Right cardiac atrium (tissue), 5 donors: ENCODE results near the gene SULT1A2. TPM values are rescaled to one million over a fixed set of nuclear protein-coding genes. Genes with fewer than 3 reads are reported as not detected.
"Not testable (repeated sequence)": the region's sequence is repeated elsewhere in the genome, so short reads cannot be mapped to it uniquely, and the experiment has no call there.

Experiments
- ATAC-seq, 2 donors: fragments of 200-7000 bp; cut with Tn5 transposase; one replicate each; pipeline versions ENCODE4 v1.8.0 to v1.9.1; 2020; ENCODE audit warnings: moderate library complexity in 2 of 2, mild to moderate bottlenecking in 1 of 2
- DNase-seq, 3 donors: peaks; one replicate each; pipeline ENCODE4 v3.0.0-alpha.2; 2020
- H3K27ac ChIP-seq: one replicate; pipeline ENCODE4 v1.5.1; 2013; ENCODE audit warnings: mild to moderate bottlenecking, low read length, control low read depth, moderate library complexity
- H3K27me3 ChIP-seq: one replicate; pipeline ENCODE4 v1.6.1; 2013; ENCODE audit not compliant: control insufficient read depth, insufficient read depth
- H3K4me1 ChIP-seq: one replicate; pipeline ENCODE4 v1.6.1; 2013; ENCODE audit warnings: low read length; ENCODE audit not compliant: control insufficient read depth, insufficient read depth
- H3K4me3 ChIP-seq: one replicate; pipeline ENCODE4 v1.5.1; 2013; ENCODE audit warnings: low read length, control low read depth
- H3K9me3 ChIP-seq: one replicate; pipeline ENCODE4 v1.6.1; 2013; ENCODE audit warnings: low read length; ENCODE audit not compliant: control insufficient read depth
- WGBS: extraction: QIAGEN DNeasy Blood & Tissue Kit; methylation state at CpG from one replicate; pipeline ENCODE4 v1.1.7; 2013; 5-methylcytosine and 5-hydroxymethylcytosine counted together
- intact Hi-C, 4 donors: fragments of 100-400 bp; cut with DNase I; formaldehyde crosslinking; loops; one replicate each; pipeline versions ENCODE4 v1.11.0 to v1.14.0; 2022 to 2023
- long read RNA-seq, 4 donors: library from polyadenylated mRNA; unstranded; transcript quantifications; one replicate each; pipeline ENCODE4 v2.0.0, GENCODE V29; 2020 to 2021
- polyA plus RNA-seq: library from polyadenylated mRNA; stranded (reverse); fragments of 200-250 nt; gene quantifications from one replicate; pipeline ENCODE4 v1.2.3, GENCODE V29; 2013
- total RNA-seq, 4 donors: library from RNA; stranded (reverse); fragmentation: NEBNext Ultra II Directional; extraction: Animal tissue kit (Norgen Biotek cat#: 25700); gene quantifications; one replicate each; pipeline ENCODE4 v1.2.1, GENCODE V29; 2021
- donor health status: healthy with polysubstance abuse.
- donor health status: DM: no; HTN: yes; CAD: no.
- donor health status: DM: no; HTN: no; CAD: no.
- donor health status: DM: no; HTN: yes; CAD: no; lungs with severe emphysema.
- donor health status: DM: yes; HTN: yes; CAD: no.

SULT1A2 gene
- 1 to 10 TPM; 2.1 to 3.8 (median 3.0) TPM for total RNA-seq
- 2.1 TPM for polyA plus RNA-seq
- long read RNA-seq, donor 1 = 0 reads
- long read RNA-seq, donor 2, partial matches to known transcripts = 1 of 2 reads
- long read RNA-seq, donor 2, other reads (novel, unspliced or antisense) = 1 of 2 reads
- long read RNA-seq, donor 3 = 0 reads
- long read RNA-seq, donor 4, partial matches to known transcripts = 0 of 2 reads
- long read RNA-seq, donor 4, other reads (novel, unspliced or antisense) = 2 of 2 reads

DNA sequence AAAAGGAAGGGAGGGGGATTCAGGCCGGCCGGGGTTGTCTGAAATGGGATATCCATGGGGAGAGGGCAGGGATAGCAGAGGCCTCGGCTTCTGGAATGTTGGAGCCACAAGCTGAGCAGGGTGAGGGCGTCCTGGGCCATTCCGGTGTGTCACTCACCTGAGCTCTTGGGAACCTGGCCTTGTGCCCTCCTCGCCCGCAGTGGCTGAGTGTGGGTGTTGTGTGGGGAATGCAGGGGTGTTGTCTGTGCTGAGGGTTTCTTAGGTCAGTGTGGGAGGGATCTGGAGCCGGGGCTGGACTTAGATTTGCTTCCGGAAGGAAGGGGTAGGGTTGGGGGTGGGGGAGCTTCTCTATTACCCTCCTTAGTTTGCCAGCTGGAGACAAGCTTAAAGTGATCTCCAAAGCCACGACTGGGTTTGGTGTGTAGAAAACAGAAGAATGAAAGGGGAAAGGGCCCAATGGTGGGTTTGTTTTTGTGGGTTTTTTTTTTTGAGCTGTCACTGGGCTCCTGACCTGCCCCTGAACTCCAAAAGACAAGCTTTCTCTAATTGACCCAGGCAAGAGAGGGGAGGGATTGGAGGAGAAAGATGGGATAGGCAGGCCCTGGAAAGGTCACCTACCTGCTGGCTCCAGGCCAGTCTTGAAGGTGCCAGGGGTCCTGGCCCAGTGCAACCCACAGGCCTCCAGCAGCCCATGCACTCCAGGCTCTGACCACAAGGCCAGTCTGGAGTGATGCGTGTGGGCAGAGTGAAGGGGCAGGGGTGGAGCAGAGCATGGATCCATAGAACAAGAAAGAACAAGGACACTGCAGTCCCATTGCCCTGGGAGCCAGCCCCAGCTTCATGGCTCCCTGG lies at the start of gene SULT1A2:
TSS of gene SULT1A2 (minus strand) at position 211 of the 852 bp plus-strand sequence. CDS start 1,120 bp downstream, outside the sequence.
- H3K27ac ChIP-seq = peak within 1 kb of the TSS; percentile 89
- peak within 1 kb of the TSS; percentile 45 for H3K4me3 ChIP-seq
- peak; percentile 80 to 81 for ATAC-seq
- H3K4me1 ChIP-seq = peaks cover 13% of the 10 kb centered on the region
- DNase-seq = peak; percentile 44 to 77 (median 74)
- WGBS = 17% methylated on average over 11 of the region's 11 CpGs
- intact Hi-C loops = no loop called here
- H3K9me3 ChIP-seq = no peaks in the 10 kb centered on the region
- no peaks in the 10 kb centered on the region for H3K27me3 ChIP-seq

DNA sequence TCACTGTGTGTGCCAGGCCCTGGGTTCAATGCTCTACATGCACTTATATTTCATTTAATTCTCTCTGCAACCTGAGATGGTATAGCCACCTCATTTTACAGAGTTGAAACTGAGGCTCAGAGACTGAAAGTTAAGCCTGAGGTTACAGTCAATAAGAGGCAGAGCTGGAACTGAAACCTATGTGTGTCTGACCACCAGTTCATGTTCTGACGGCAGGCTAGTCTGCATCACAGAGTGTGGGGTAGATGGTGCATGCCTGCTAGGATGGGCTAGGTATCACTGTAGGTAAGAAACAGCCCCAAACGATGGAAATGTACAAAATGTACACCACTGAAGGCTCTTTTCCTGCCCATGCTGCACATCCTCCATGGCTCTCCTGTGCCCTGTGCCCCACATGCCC lies 43.1 kb upstream of the SULT1A2 start:
- H3K4me3 ChIP-seq, H3K9me3 ChIP-seq, intact Hi-C loops, H3K27me3 ChIP-seq, H3K27ac ChIP-seq, DNase-seq, ATAC-seq, H3K4me1 ChIP-seq: not testable (repeated sequence)
- 70% methylated on average over 2 of the region's 2 CpGs for WGBS

DNA sequence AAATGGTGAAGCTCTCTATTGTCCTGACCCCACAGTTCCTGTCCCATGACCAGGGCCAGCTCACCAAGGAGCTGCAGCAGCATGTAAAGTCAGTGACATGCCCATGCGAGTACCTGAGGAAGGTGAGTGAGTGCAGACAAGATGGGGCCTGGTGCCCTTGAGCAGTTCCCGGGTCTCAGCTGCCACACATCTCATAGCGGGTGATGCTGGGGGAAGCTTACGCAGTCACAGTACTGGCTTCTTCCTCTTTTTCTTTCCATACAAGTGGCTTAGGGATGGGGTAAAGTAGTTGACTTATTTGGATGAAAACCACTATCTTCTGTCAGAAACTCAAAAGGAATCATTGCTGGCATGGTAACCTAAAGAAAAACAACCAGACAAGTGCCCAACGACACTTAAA lies 41.5 kb upstream of the SULT1A2 start:
- H3K27ac ChIP-seq, DNase-seq, H3K9me3 ChIP-seq, ATAC-seq, H3K4me1 ChIP-seq, intact Hi-C loops, H3K4me3 ChIP-seq, H3K27me3 ChIP-seq: not testable (repeated sequence)
- 90% methylated on average over 4 of the region's 5 CpGs for WGBS

DNA sequence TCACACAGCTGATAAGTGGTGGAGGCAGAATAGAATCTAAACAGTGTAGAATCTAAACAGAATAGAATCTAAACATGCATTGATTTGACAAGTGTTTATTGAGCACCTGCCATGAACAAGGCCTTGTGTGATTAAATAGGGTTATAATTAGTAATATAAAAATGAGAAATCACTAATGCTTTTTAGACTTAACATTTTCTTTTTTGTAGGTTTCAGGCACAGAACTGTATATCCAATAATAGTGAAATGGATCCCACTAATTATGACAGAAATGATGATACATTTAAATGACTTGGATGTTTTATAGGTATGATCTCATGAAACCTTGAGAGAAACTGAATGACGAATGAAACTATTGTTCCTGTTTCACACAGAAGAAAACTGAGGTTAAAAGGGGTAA lies 40.9 kb upstream of the SULT1A2 start, which contains the start of gene NPIPB8:
TSS of gene NPIPB8 (plus strand) at position 301 of the 400 bp plus-strand sequence. CDS start 296 bp downstream, outside the sequence.
- H3K4me3 ChIP-seq, intact Hi-C loops, H3K4me1 ChIP-seq, H3K9me3 ChIP-seq, ATAC-seq, DNase-seq, H3K27me3 ChIP-seq, H3K27ac ChIP-seq: not testable (repeated sequence)
- WGBS = no CpG with 5 or more reads among the region's 1 CpG

DNA sequence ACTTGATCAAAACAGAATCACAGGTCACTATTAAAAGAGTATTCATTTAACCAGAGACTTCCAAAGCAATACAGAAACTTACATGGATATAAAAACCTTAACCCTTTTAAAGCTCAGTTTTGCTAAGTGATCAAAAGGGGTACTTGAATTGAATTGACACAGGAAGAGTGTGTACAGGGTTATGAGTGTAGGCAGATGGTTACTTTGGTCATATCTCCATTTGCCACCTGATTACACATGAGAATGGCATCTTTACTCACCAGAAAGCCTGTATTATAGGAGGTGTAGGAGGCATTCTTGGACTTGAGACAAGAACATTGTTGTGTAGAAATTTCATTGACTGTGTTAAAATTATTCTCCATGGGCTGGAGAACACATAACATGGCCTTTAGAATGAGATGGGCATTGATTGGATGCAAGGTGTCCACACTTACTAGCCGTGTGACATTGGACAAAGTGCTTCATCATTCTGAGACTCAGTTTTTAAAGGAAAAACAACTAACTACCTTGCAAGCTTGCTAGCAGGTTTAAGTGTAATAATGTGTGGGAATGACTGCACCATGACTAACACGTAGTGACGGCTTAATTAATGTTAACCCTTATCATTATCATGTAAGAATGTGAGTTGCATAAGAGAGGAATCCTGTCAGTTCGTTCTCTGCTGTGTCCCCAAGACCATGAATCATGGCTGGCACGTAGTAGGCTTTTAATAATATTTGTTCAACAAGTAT lies 39.4 kb upstream of the SULT1A2 start:
- ATAC-seq, H3K27ac ChIP-seq, H3K4me3 ChIP-seq, H3K27me3 ChIP-seq, H3K4me1 ChIP-seq, intact Hi-C loops, H3K9me3 ChIP-seq, DNase-seq: not testable (repeated sequence)
- WGBS = 42% methylated on average over 5 of the region's 5 CpGs

DNA sequence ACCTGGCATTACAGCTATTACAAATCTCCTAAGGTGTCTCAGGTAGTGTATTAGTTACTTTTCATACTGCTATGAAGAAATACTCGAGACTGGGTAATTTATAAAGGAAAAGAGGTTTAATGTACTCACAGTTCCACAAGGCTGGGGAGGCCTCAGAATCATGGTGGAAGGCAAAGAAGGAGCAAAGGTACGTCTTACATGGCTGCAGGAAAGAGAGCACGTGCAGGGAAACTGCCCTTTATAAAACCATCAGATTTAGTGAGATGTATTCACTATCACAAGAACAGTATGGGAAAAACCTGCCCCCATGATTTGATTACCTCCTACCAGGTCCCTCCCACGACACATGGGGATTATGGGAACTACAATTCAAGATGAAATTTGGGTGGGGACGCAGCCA lies 34.1 kb upstream of the SULT1A2 start:
- H3K27ac ChIP-seq, intact Hi-C loops, H3K9me3 ChIP-seq, DNase-seq, H3K4me1 ChIP-seq, H3K27me3 ChIP-seq, H3K4me3 ChIP-seq, ATAC-seq: not testable (repeated sequence)
- WGBS = 72% methylated on average over 4 of the region's 5 CpGs

DNA sequence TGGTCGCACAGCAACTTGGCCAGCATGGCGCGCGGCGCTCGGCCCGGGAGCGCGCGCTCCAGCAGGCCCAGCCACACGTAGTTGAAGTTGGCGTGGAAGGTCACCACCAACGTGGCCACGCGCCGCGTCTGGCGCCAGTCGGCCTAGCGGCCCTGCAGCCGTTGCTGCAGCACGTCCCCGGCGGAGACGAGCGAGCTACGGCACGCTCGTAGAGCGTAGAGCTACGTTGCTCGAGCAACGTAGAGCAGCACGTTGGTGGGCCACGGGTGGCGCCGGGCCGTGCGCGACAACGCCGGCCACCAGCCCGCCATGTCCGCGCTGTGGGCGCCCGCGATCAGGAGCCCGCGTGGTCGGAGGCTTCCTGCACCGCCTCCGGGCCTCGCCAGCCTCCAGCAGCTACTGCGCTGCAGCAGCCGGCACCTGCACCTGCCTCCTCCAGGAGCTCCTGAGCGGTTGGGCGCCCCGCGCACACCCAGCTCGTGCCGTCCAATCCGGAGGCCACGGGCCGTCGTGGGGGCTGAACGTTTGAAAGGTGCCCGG lies 26.4 kb upstream of the SULT1A2 start:
- H3K4me3 ChIP-seq = peak overlapping the region; percentile 36
- intact Hi-C loops = no loop called here
- no peaks in the 10 kb centered on the region for H3K9me3 ChIP-seq
- peak; percentile 55 to 84 (median 81) for DNase-seq
- no peak overlapping the region for H3K27ac ChIP-seq
- peak; percentile 91 to 93 for ATAC-seq
- no peaks in the 10 kb centered on the region for H3K4me1 ChIP-seq
- WGBS = 1% methylated on average over 68 of the region's 68 CpGs
- H3K27me3 ChIP-seq = no peaks in the 10 kb centered on the region

DNA sequence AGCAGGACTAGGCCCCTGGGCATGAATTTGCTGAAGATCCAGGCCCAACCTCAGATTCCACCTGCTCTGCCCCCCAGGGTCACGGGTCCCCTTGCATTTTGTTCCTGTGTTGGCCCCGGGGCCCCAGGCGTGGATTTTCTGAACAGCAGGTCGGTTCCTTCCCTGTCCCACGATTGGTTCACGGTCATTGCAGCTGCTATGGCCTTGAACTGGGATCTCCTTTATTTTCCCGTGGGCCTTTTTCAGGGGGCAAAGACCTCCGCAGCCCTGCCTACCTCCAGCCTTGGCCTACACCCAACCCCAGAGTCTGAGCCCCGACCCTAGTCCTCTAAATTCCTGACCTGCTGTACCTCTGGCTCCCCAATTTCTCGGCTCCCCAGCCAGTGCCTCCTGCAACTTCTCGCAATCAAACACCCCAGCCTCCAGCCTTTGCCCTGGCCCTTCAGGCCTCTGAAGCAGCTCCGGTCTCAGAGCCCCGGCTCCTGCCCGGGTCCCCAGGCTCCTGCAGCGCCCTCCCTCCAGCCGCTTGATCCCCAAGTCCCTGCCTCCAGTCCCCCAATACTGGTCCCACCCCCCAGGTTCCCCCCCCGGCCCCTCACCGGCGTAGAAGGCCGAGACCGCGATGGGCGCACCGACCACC lies 25.8 kb upstream of the SULT1A2 start:
- peak overlapping the region; percentile 36 for H3K4me3 ChIP-seq
- H3K27ac ChIP-seq, H3K4me1 ChIP-seq, H3K27me3 ChIP-seq, intact Hi-C loops, H3K9me3 ChIP-seq: not testable (repeated sequence)
- ATAC-seq (peak; percentile 52 to 56), DNase-seq (peak in 1 of 3 donors; percentile 21)
- WGBS = 46% methylated on average over 24 of the region's 24 CpGs

DNA sequence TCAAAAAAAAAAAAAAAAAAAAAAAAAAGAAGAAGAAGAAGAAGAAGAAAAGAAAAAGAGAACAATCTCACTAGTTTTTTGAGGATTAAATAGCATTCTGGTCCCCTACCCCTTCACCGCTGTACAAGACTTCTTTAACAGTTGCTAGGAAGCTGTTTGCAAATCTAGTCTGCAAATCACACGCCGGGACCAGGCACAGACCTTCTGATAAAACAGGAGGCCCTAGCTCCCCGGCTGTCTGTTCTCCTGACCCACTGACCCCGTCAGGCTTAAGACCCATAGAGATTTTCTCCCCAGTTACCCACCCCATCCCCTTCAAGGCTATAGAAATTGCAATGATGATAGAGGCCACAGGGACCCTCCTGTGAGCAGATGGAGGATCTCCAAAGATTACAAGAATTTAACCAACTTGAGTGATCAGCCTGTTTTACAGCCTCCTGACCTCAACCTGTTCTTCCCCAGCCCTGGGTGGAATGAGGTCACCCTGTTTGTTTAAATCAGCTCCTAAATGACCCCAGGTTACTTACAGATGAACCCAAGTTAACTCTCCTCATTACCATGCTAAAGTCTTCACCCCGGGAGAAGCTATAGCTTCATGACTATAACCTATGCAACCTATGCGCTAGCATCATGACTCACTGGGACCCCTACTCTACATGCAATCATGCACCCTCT lies 24.8 kb upstream of the SULT1A2 start:
- H3K27ac ChIP-seq = no peak overlapping the region
- H3K4me1 ChIP-seq = no peaks in the 10 kb centered on the region
- H3K4me3 ChIP-seq = no peak overlapping the region
- intact Hi-C loops = no loop called here
- ATAC-seq (no peak), DNase-seq (no peak)
- 72% methylated on average over 7 of the region's 7 CpGs for WGBS
- H3K9me3 ChIP-seq = no peaks in the 10 kb centered on the region
- H3K27me3 ChIP-seq = no peaks in the 10 kb centered on the region

DNA sequence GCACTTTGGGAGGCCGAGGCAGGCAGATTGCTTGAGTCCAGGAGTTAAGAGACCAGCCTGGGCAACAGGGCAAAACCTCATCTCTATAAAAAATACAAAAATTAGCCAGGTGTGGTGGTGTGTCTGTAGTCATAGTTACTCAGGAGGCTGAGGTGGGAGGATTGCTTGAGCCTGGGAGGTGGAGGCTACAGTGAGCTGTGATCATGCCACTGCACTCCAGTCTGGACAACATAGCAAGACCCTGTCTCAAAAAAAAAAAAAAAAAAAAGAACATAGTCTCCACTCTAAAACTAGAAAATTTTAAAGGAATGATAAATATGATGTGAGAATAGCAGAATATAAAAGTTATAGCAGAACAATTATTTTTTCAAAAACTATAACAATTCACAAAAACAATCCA lies 23.5 kb upstream of the SULT1A2 start:
- intact Hi-C loops, H3K27ac ChIP-seq, ATAC-seq: not testable (repeated sequence)

More for the DNA sequence above, 23.5 kb upstream of the SULT1A2 start:
- not testable (repeated sequence) for H3K4me3 ChIP-seq, H3K9me3 ChIP-seq, H3K27me3 ChIP-seq, DNase-seq, H3K4me1 ChIP-seq
- WGBS = 80% methylated on average over 1 of the region's 1 CpG
